ENCODE measurements around the gene WNT9B. TPM values are rescaled to one million over a fixed set of nuclear protein-coding genes. Genes with fewer than 3 reads are reported as not detected.

Gene WNT9B
- total and polyA plus RNA-seq, 2 of the 13 experiments (the other 11 are each of a cell fraction or from before 2014, with no cell fraction given), result not detected

DNA sequence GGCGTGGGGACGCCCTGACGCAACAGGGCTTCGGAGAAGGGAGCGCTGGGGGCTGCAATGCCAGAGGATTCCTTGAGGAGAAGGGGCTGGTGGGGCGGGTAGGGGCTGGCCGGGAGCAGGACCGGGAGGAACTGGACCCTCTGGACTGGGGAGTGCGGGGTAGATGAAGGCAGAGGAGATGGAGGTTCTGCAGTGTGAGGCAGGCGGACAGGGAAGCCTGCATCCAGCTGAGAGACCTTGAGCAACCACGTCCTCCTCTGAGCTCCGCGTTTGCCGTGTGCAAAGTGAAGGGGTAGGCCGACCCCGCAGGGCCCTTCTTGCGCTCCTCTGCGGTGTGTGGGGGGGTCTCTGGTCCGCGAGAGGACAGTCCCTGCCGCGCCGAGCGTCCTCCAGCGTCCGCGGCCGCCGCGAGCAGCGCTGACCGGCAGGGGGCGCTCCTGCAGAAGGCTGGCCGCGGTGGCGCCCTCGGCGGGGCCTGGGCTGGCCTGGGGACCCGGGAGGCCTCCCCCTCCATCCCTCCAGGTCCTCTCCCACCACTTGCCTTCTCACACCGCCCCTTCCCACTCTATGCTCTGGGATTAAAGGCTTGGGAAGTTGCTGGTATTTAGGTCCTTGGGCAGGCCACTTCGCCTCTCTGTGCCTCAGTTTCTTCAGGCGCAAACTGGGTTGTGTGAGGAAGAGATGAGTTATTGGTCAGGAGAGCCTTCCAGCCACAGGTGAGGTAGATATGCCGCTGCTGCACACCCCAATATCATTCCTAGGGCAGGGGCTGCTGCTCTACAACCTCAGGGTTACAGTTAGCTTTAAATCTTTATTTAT is 9.6 kb upstream of the WNT9B start (continued):
- TF ChIP-seq, protein P1, sequence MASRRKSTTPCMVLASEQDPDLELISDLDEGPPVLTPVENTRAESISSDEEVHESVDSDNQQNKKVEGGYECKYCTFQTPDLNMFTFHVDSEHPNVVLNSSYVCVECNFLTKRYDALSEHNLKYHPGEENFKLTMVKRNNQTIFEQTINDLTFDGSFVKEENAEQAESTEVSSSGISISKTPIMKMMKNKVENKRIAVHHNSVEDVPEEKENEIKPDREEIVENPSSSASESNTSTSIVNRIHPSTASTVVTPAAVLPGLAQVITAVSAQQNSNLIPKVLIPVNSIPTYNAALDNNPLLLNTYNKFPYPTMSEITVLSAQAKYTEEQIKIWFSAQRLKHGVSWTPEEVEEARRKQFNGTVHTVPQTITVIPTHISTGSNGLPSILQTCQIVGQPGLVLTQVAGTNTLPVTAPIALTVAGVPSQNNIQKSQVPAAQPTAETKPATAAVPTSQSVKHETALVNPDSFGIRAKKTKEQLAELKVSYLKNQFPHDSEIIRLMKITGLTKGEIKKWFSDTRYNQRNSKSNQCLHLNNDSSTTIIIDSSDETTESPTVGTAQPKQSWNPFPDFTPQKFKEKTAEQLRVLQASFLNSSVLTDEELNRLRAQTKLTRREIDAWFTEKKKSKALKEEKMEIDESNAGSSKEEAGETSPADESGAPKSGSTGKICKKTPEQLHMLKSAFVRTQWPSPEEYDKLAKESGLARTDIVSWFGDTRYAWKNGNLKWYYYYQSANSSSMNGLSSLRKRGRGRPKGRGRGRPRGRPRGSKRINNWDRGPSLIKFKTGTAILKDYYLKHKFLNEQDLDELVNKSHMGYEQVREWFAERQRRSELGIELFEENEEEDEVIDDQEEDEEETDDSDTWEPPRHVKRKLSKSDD (CRISPR knock-in tag; IDR thresholded peaks at IDR 0.05; ENCODE audit: low read depth), result no peak
- TF ChIP-seq ZNF773 (CRISPR knock-in tag; IDR thresholded peaks at IDR 0.05; ENCODE audit: borderline replicate concordance) (no peak), ZNF282 (IDR thresholded peaks at IDR 0.05; ENCODE audit: partially characterized antibody) (no peak), DNMT1 (CRISPR knock-in tag; IDR thresholded peaks at IDR 0.05) (peak; percentile 95), FOXA3 (CRISPR knock-in tag; IDR thresholded peaks at IDR 0.05) (no peak), KDM5B (CRISPR knock-in tag; IDR thresholded peaks at IDR 0.05; ENCODE audit: borderline replicate concordance) (peak; percentile 79), ZBTB38 (CRISPR knock-in tag; IDR thresholded peaks at IDR 0.05) (peak; percentile 76), SOX6 (IDR thresholded peaks at IDR 0.05) (no peak), SOX6 (CRISPR knock-in tag; IDR thresholded peaks at IDR 0.05) (peak; percentile 36; the same call in 1 of the 2 replicates), SMAD1 (CRISPR knock-in tag; IDR thresholded peaks at IDR 0.05; ENCODE audit: borderline replicate concordance, low read depth) (peak; percentile 71; the same call in 1 of the 2 replicates), MIER3 (CRISPR knock-in tag; IDR thresholded peaks at IDR 0.05; ENCODE audit: borderline replicate concordance) (no peak), IRX3 (CRISPR knock-in tag; IDR thresholded peaks at IDR 0.05; ENCODE audit: borderline replicate concordance, low read depth) (no peak), ZNF737 (CRISPR knock-in tag; IDR thresholded peaks at IDR 0.05; ENCODE audit: borderline replicate concordance) (no peak), FOXK2 (IDR thresholded peaks at IDR 0.05) (no peak), ZMYM4 (CRISPR knock-in tag; IDR thresholded peaks at IDR 0.05) (peak; percentile 59; the same call in 1 of the 2 replicates), HNRNPLL (IDR thresholded peaks at IDR 0.05; ENCODE audit: low read depth, low read length, poor library complexity, severe bottlenecking) (peak; percentile 34), MZF1 (CRISPR knock-in tag; IDR thresholded peaks at IDR 0.05; ENCODE audit: borderline replicate concordance) (no peak), ZNF567 (CRISPR knock-in tag; IDR thresholded peaks at IDR 0.05; ENCODE audit: borderline replicate concordance) (peak; percentile 83; the same call in 1 of the 2 replicates)
- TF ChIP-seq, protein P2, sequence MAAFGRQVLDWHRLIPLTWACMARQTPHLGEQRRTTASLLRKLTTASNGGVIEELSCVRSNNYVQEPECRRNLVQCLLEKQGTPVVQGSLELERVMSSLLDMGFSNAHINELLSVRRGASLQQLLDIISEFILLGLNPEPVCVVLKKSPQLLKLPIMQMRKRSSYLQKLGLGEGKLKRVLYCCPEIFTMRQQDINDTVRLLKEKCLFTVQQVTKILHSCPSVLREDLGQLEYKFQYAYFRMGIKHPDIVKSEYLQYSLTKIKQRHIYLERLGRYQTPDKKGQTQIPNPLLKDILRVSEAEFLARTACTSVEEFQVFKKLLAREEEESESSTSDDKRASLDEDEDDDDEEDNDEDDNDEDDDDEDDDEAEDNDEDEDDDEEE (CRISPR knock-in tag; IDR thresholded peaks at IDR 0.05), result no peak; the same call in 1 of the 2 replicates
- TF ChIP-seq, protein P3, sequence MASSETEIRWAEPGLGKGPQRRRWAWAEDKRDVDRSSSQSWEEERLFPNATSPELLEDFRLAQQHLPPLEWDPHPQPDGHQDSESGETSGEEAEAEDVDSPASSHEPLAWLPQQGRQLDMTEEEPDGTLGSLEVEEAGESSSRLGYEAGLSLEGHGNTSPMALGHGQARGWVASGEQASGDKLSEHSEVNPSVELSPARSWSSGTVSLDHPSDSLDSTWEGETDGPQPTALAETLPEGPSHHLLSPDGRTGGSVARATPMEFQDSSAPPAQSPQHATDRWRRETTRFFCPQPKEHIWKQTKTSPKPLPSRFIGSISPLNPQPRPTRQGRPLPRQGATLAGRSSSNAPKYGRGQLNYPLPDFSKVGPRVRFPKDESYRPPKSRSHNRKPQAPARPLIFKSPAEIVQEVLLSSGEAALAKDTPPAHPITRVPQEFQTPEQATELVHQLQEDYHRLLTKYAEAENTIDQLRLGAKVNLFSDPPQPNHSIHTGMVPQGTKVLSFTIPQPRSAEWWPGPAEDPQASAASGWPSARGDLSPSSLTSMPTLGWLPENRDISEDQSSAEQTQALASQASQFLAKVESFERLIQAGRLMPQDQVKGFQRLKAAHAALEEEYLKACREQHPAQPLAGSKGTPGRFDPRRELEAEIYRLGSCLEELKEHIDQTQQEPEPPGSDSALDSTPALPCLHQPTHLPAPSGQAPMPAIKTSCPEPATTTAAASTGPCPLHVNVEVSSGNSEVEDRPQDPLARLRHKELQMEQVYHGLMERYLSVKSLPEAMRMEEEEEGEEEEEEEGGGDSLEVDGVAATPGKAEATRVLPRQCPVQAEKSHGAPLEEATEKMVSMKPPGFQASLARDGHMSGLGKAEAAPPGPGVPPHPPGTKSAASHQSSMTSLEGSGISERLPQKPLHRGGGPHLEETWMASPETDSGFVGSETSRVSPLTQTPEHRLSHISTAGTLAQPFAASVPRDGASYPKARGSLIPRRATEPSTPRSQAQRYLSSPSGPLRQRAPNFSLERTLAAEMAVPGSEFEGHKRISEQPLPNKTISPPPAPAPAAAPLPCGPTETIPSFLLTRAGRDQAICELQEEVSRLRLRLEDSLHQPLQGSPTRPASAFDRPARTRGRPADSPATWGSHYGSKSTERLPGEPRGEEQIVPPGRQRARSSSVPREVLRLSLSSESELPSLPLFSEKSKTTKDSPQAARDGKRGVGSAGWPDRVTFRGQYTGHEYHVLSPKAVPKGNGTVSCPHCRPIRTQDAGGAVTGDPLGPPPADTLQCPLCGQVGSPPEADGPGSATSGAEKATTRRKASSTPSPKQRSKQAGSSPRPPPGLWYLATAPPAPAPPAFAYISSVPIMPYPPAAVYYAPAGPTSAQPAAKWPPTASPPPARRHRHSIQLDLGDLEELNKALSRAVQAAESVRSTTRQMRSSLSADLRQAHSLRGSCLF (CRISPR knock-in tag; IDR thresholded peaks at IDR 0.05; ENCODE audit: borderline replicate concordance), result no peak
